Activated T-cell treated with anti-CD3 and anti-CD28 coated beads, Interleukin-2, amount 50 U/mL, for 4 hours (primary cell): ENCODE results near the gene P3H3. TPM values are rescaled to one million over a fixed set of nuclear protein-coding genes. Genes with fewer than 3 reads are reported as not detected.

ENCODE experiments used
- ATAC-seq, 2 donors: fragments of 200-7000 bp; cut with Tn5 transposase; one replicate each; pipeline ENCODE4 v1.10.0; 2021
- DNase-seq: peaks from one replicate; pipeline ENCODE4 v3.0.0-alpha.2; 2020
- H3K27me3 Mint-ChIP-seq: one replicate; pipeline ENCODE4 v1.8.0; 2021; ENCODE audit warnings: low read depth, mixed read lengths
- H3K36me3 Mint-ChIP-seq: one replicate; pipeline ENCODE4 v1.8.0; 2022; ENCODE audit warnings: mixed read lengths; ENCODE audit not compliant: insufficient read depth
- H3K4me1 Mint-ChIP-seq: one replicate; pipeline ENCODE4 v1.8.0; 2021; ENCODE audit warnings: low read depth, mixed read lengths
- H3K4me3 Mint-ChIP-seq: one replicate; pipeline ENCODE4 v1.8.0; 2021; ENCODE audit warnings: mild to moderate bottlenecking, moderate library complexity, mixed read lengths
- H3K9me3 Mint-ChIP-seq: one replicate; pipeline ENCODE4 v1.8.0; 2021; ENCODE audit warnings: mixed read lengths
- total RNA-seq, 3 donors: library from RNA; stranded (reverse); gene quantifications; one replicate each; pipeline ENCODE4 v1.2.1, GENCODE V29; 2021

P3H3 gene
- total RNA-seq, 3 donors from 2014 or later = 0.63 to 0.98 (median 0.83) TPM

DNA sequence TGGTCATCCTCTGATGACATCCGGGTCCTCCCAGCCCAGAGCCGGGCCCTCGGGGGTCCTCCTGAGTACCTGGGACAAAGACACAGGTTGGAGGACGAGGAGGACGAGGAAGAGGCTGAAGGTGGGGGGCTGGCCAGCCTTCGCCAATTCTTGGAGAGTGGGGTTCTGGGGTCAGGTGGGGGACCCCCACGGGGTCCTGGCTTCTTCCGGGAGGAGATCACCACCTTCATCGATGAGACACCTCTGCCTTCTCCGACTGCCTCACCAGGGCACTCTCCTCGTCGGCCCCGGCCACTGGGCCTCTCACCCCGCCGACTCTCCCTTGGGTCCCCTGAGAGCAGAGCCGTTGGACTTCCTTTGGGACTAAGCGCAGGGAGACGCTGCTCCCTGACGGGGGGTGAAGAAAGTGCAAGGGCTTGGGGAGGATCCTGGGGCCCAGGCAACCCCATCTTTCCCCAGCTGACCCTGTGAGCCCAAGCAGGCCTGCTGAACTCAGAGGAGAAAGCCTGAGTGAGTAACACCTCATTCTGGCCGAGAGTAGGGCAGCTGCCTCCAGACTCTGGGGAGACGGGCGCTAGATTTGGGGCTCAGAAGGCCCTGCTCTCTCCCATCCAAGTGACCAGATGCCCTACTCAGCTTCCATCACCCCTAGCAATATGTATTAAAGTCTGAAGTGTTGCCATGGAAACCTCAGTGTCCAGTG, 1.3 kb upstream of the P3H3 start:
- no peaks in the 10 kb centered on the region for H3K36me3 Mint-ChIP-seq
- H3K27me3 Mint-ChIP-seq = peaks cover 42% of the 10 kb centered on the region
- ATAC-seq (no peak), DNase-seq (no peak)
- peaks cover 18% of the 10 kb centered on the region for H3K4me1 Mint-ChIP-seq
- peak overlapping the region; percentile 50 for H3K4me3 Mint-ChIP-seq
- H3K9me3 Mint-ChIP-seq = no peaks in the 10 kb centered on the region

DNA sequence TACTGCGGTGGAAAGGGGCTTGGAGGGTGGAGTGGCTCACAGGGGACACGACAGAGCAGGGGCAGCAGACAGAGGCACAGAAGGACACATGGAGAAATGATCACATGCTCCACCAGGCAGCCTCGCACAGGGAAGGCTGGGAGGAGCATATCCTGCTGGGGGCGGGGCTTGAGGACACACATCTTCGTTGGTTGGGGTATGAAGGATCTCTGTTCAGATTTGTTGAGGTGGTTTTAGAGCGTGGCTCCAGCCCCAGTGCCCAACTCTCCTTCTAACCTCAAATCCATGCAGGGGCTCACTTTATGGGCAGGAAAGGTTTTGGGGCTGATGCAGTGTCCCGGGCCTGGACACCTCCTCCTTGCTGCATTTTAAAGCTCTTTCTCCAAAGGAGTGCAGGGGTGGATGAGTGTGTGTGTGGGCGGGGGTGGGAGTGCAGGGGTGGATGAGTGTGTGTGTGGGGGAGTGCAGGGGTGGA, 733 bp upstream of the P3H3 start:
- Mint-ChIP-seq H3K4me1 (peaks cover 15% of the 10 kb centered on the region), H3K36me3 (no peaks in the 10 kb centered on the region), H3K9me3 (no peaks in the 10 kb centered on the region), H3K4me3 (peak overlapping the region; percentile 50), H3K27me3 (peaks cover 40% of the 10 kb centered on the region)
- ATAC-seq (no peak), DNase-seq (peak; percentile 48)

DNA sequence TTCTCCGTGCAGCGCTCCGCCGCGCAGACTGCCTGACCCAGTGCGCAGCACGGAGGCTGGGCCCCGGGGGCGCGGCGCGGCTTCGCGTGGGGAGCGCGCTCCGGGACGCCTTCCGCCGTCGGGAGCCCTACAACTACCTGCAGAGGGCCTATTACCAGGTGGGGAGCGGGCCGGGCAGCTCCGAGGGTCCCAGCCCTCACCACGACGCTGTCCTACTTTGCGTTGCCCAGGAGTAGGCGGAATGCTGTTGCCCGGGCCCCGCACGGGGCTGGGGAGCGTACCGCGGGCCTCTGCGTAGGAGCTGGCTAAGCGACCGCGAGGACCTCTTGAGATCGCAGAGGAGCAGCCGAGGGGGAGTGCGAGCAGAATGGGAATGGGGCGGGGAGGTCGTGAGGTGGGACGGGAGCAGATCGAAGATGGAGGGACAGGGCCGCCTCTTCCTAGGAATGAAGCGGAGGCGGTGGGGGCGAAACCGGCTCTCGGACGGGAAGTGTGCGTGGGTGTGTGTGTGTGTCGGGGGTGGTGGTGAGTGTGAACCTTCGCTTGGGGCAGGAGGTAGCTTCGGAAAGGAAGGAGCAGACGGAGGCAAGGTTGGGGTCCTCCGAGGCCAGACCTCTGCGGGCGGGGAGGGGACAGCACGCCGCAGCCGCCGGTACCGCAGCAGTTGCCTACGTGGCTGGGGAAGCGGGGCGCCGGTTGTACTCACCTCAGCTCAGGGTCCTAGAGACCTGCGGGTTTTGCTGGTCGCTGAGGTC, 751 bp downstream of the P3H3 start:
- H3K9me3 Mint-ChIP-seq = no peaks in the 10 kb centered on the region
- DNase-seq (peak; percentile 30), ATAC-seq (peak; percentile 53 to 63)
- H3K27me3 Mint-ChIP-seq = peaks cover 33% of the 10 kb centered on the region
- peak overlapping the region; percentile 82 for H3K4me3 Mint-ChIP-seq
- peaks cover 15% of the 10 kb centered on the region for H3K4me1 Mint-ChIP-seq
- H3K36me3 Mint-ChIP-seq = no peaks in the 10 kb centered on the region

DNA sequence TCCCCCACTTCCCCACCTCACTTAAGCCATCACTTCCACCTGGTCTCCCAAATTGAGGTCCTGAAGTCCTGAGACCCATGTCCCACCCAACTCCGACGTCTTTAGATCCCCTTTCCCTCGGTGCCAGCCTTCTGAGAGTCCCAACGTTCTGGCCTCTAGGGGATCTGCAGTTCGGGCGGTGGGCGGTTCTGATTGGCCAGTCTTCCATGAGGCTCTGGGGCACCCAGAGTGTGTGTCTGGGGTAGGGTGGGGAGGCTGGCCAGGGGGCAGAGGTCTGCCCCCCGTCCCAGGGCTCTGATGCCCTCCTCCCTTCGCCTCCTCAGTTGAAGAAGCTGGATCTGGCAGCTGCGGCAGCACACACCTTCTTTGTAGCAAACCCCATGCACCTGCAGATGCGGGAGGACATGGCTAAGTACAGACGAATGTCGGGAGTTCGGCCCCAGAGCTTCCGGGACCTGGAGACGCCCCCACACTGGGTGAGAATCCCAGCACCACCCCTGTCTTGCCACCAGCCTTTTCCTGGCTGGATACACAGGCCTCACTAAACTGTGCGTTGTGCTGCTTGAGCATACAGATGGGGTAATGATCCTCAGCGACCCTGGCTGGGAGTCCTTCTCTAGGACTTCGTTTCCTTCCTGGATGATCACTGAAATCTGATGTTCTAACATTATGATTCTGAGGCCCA, 1.5 kb downstream of the P3H3 start:
- ATAC-seq (no peak), DNase-seq (no peak)
- Mint-ChIP-seq H3K4me3 (peak overlapping the region; percentile 82), H3K9me3 (no peaks in the 10 kb centered on the region), H3K4me1 (peaks cover 16% of the 10 kb centered on the region), H3K36me3 (no peaks in the 10 kb centered on the region), H3K27me3 (peaks cover 29% of the 10 kb centered on the region)

DNA sequence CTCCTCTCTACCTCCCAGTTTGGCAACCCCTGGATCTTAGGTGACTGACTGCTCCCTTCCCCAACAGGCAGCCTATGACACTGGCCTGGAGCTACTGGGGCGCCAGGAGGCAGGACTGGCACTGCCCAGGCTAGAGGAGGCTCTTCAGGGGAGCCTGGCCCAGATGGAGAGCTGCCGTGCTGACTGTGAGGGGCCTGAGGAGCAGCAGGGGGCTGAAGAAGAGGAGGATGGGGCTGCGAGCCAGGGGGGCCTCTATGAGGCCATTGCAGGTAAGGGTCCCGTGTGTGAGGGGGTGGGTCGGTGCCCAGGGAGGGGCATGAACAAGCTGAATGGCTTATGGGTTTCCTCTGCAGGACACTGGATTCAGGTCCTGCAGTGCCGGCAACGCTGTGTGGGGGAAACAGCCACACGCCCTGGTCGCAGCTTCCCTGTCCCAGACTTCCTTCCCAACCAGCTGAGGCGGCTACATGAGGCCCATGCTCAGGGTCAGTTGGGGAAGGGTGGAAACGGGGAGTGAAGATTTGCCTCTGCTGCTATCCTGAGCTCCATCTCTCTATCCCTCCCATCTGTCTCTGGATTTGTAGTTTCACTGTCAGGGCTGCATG, 2.2 kb downstream of the P3H3 start:
- no peaks in the 10 kb centered on the region for H3K36me3 Mint-ChIP-seq
- ATAC-seq = no peak
- H3K27me3 Mint-ChIP-seq = peaks cover 23% of the 10 kb centered on the region
- H3K4me3 Mint-ChIP-seq = peak overlapping the region; percentile 23
- DNase-seq = no peak
- peaks cover 15% of the 10 kb centered on the region for H3K4me1 Mint-ChIP-seq
- H3K9me3 Mint-ChIP-seq = no peaks in the 10 kb centered on the region

DNA sequence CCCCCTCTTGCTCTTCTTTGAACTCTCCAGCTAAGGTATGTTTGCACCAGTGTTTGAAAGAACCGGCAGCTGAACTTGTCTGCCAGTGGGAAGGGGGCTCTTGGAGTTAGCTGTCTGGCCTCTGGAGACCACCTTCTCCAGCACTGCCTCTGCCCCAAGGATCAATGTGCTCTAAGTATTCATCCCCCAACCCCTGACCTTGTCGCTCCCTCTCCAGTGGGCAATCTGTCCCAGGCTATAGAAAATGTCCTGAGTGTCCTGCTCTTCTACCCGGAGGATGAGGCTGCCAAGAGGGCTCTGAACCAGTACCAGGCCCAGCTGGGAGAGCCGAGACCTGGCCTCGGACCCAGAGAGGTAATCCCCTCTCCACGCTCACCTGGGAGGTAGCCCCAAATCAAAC, 2.8 kb downstream of the P3H3 start:
- Mint-ChIP-seq H3K9me3 (no peaks in the 10 kb centered on the region), H3K36me3 (no peaks in the 10 kb centered on the region), H3K4me3 (no peak overlapping the region), H3K27me3 (peaks cover 20% of the 10 kb centered on the region), H3K4me1 (peaks cover 13% of the 10 kb centered on the region)
- no peak for ATAC-seq
- no peak for DNase-seq

DNA sequence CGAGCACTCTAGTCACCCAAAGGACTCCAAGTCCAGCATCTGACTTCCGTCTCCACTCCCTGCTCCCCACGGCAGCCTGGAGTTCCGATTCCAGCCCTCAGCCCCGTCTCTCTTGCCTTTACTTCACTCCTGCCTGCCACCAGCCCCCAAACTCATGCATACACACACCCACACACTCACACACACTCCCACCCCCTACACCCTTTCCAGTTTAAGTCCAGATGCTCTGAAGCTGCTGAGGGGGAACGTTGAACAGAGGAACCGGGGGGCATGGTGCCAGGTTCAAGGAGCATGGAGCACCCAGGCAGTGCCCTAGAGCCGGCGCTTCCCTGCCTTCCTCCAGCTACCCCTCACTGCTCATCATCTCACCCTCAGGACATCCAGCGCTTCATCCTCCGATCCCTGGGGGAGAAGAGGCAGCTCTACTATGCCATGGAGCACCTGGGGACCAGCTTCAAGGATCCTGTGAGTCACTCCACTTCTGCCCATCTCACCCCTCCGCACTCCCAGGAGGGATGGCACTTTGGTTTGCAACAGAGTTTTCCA, 3.3 kb downstream of the P3H3 start:
- ATAC-seq (no peak), DNase-seq (no peak)
- H3K4me1 Mint-ChIP-seq = peaks cover 13% of the 10 kb centered on the region
- no peaks in the 10 kb centered on the region for H3K36me3 Mint-ChIP-seq
- no peak overlapping the region for H3K4me3 Mint-ChIP-seq
- H3K27me3 Mint-ChIP-seq = peaks cover 17% of the 10 kb centered on the region
- H3K9me3 Mint-ChIP-seq = no peaks in the 10 kb centered on the region

DNA sequence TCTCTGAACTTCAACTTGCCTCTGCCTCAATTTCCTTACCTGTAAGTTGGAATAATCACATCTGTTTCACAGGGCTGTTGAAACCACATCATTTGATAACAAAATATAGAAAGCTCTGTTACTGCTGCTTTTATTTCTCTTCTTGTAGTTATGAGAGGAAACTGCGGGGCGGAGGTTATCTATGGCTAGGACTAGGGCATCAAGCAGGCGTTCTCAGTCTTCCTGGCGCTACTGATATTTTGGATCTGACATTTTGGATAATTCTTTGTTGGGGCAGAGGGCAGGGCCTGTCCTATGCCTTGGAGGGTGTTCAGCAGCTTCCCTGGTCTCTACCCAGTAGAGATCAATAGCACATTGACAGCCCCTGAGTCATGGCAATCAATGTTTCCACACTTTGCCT, 3.9 kb downstream of the P3H3 start:
- Mint-ChIP-seq H3K4me3 (no peak overlapping the region), H3K36me3 (no peaks in the 10 kb centered on the region), H3K4me1 (peaks cover 13% of the 10 kb centered on the region), H3K27me3 (peaks cover 16% of the 10 kb centered on the region), H3K9me3 (no peaks in the 10 kb centered on the region)
- DNase-seq (no peak), ATAC-seq (no peak)

DNA sequence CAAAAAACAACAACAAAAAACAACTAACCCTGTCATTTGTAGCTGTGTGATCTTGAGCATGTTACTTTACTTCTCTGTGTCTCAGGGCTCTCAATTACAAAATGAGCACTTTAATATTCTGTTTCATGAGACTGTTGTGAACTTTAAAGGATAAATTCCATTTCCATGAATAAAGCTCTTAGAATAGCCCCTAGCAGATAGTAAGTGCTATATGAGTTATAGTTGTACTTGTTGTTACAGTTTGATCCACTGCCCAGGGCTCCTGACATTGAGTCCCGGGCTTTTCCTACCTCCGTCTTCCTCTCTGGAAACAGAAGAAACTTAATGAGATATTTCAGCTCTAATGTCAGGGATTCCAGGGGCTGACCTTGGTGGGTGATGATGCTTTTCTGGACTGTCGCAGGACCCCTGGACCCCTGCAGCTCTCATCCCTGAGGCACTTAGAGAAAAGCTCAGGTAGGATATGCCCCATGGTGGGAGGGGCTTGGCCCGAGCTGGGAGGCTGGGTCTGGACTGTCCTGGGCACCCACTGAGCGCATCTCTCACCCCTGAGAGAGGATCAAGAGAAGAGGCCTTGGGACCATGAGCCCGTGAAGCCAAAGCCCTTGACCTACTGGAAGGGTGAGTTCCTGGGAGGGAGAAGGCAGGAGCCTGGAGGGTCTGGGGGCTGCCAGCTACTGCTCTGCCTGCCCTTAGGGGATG, 5.1 kb downstream of the P3H3 start:
- Mint-ChIP-seq H3K27me3 (peaks cover 10% of the 10 kb centered on the region), H3K4me1 (peaks cover 5% of the 10 kb centered on the region), H3K36me3 (no peaks in the 10 kb centered on the region), H3K4me3 (no peak overlapping the region), H3K9me3 (no peaks in the 10 kb centered on the region)
- DNase-seq = no peak
- ATAC-seq = no peak

DNA sequence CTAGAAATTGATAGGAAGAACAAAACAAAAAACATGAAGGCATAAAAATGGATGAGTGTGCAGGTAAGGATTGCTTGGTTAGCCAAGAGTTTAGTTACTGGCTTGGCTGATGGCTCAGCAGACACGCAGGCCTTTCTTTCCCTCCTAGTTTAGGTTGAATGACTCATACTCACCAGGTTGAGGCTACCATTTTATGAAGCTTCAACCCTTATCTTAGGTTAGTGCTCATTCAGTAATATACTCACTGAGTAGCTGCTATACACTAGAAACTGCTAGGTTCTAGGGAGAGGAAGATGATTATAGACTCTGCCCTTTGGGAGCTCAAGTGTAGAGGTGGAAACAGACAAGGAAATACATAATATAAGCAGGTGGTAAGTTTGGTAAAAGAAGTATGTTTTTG, 6.0 kb downstream of the P3H3 start:
- H3K4me1 Mint-ChIP-seq = peaks cover 5% of the 10 kb centered on the region
- DNase-seq (no peak), ATAC-seq (no peak)
- H3K4me3 Mint-ChIP-seq = no peak overlapping the region
- peaks cover 5% of the 10 kb centered on the region for H3K27me3 Mint-ChIP-seq
- no peaks in the 10 kb centered on the region for H3K9me3 Mint-ChIP-seq
- no peaks in the 10 kb centered on the region for H3K36me3 Mint-ChIP-seq

DNA sequence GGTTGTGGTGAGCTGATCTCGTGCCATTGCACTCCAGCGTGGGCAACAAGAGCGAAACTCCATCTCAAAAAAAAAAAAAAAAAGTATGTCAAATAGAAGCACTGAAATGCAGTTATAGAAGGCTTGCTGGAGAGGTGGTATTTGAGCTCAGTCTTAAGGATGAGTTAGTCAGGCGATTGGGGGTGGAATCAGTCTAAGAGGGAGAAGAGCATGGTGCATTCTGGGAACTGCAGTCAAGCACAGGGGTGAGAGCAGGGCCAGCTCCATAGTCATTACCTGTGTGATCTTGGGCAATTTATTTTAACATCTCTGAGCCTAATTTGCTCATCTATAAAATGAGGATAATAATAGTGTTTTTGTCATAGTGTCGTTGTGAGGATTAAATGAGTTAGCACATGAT, 6.7 kb downstream of the P3H3 start:
- Mint-ChIP-seq H3K27me3 (peaks cover 3% of the 10 kb centered on the region), H3K9me3 (no peaks in the 10 kb centered on the region), H3K4me3 (no peak overlapping the region), H3K4me1 (peaks cover 2% of the 10 kb centered on the region), H3K36me3 (no peaks in the 10 kb centered on the region)
- no peak for ATAC-seq
- DNase-seq = no peak

DNA sequence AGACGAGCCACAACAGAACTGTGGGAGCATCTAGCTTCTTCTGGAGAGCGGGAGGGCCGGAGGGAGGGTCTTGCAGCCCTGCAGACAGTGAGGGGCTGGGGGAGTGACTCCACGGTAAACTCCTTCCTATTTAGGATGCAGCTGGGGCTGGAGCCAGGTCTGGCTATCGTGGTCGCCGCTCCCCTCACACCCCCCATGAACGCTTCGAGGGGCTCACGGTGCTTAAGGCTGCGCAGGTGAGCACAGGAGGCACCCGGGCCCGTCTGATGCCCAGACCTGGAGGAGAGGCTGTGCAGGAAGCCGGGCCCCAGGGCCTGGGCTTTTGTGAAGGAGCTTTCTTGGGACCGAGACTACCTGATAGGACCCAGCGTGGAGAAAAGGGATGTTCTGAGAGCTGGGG, 8.6 kb downstream of the P3H3 start:
- DNase-seq (no peak), ATAC-seq (no peak)
- H3K27me3 Mint-ChIP-seq = no peaks in the 10 kb centered on the region
- no peak overlapping the region for H3K4me3 Mint-ChIP-seq
- H3K4me1 Mint-ChIP-seq = peaks cover 2% of the 10 kb centered on the region
- no peaks in the 10 kb centered on the region for H3K9me3 Mint-ChIP-seq
- no peaks in the 10 kb centered on the region for H3K36me3 Mint-ChIP-seq

DNA sequence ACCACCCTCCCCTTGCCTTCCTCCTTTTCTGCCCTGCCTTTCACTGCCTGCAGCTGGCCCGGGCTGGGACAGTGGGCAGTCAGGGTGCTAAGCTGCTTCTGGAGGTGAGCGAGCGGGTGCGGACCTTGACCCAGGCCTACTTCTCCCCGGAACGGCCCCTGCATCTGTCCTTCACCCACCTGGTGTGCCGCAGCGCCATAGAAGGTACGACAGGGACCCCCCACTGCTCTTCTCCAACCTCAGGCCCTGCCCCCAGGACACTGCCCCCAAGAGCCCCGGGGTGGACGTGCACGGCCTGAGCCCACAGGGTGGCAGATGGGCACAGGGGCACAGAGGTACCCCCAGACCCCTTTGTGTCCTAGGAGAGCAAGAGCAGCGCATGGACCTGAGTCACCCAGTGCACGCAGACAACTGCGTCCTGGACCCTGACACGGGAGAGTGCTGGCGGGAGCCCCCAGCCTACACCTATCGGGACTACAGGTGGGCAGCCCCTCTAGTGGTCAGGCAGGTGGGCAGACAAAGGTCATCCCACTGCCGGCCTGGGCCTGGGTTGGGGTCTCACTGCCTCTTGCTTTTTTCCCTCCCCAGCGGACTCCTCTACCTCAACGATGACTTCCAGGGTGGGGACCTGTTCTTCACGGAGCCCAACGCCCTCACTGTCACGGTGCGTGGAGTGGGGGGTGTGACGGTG, 9.3 kb downstream of the P3H3 start:
- no peak for DNase-seq

More for the DNA sequence above, 9.3 kb downstream of the P3H3 start:
- Mint-ChIP-seq H3K27me3 (no peaks in the 10 kb centered on the region), H3K36me3 (no peaks in the 10 kb centered on the region), H3K4me3 (no peak overlapping the region), H3K9me3 (no peaks in the 10 kb centered on the region), H3K4me1 (peaks cover 2% of the 10 kb centered on the region)
- ATAC-seq = no peak
